Loucy (cell line): ENCODE measurements around the gene SLC25A33.

Experiments
- H2AFZ ChIP-seq: fragments of 200-600 bp; sonication (generic); 2 replicates; pipeline ENCODE4 v1.6.0; 2016; ENCODE audit warnings: antibody characterized with exemption, mild to moderate bottlenecking, low read length, moderate library complexity
- H3F3A ChIP-seq: fragments of 200-600 bp; 2 replicates; pipeline ENCODE4 v1.6.0; 2016; ENCODE audit warnings: antibody characterized with exemption, low read depth, mild to moderate bottlenecking
- H3K27me3 ChIP-seq: fragments of 200-600 bp; sonication (generic); 2 replicates; pipeline ENCODE4 v1.6.1; 2014; ENCODE audit warnings: low read length, mild to moderate bottlenecking; ENCODE audit not compliant: insufficient read depth, poor library complexity, severe bottlenecking
- H3K36me3 ChIP-seq: fragments of 200-600 bp; sonication (generic); 2 replicates; pipeline ENCODE4 v1.6.1; 2016; ENCODE audit warnings: low read length; ENCODE audit not compliant: insufficient read depth
- H3K4me1 ChIP-seq: fragments of 200-600 bp; sonication (generic); 2 replicates; pipeline ENCODE4 v1.5.1; 2014; ENCODE audit warnings: low read length, mild to moderate bottlenecking; ENCODE audit not compliant: insufficient read depth, poor library complexity, severe bottlenecking
- H3K4me2 ChIP-seq: fragments of 200-600 bp; sonication (generic); 2 replicates; pipeline ENCODE4 v1.6.0; 2014; ENCODE audit warnings: antibody characterized with exemption, low read length, low read depth, mild to moderate bottlenecking; ENCODE audit not compliant: poor library complexity, severe bottlenecking
- H3K4me3 ChIP-seq: fragments of 200-600 bp; sonication (generic); 2 replicates; pipeline ENCODE4 v1.5.1; 2014; ENCODE audit warnings: low read length, mild to moderate bottlenecking, mixed read lengths; ENCODE audit not compliant: poor library complexity, severe bottlenecking
- H3K79me2 ChIP-seq: fragments of 200-600 bp; sonication (generic); 2 replicates; pipeline ENCODE4 v1.6.1; 2014; ENCODE audit warnings: low read length; ENCODE audit not compliant: insufficient read depth
- H3K9ac ChIP-seq: fragments of 200-600 bp; sonication (generic); 2 replicates; pipeline ENCODE4 v1.6.0; 2014; ENCODE audit warnings: mild to moderate bottlenecking, low read depth, low read length, moderate library complexity; ENCODE audit not compliant: poor library complexity, severe bottlenecking
- H3K9me2 ChIP-seq: fragments of 200-600 bp; sonication (generic); replicated peaks from 2 replicates; pipeline ENCODE4 v1.6.1; 2016; ENCODE audit warnings: low read depth, low read length, mixed read lengths
- H3K9me3 ChIP-seq: fragments of 200-600 bp; sonication (generic); 2 replicates; pipeline ENCODE4 v1.6.1; 2014; ENCODE audit warnings: mild to moderate bottlenecking, antibody characterized with exemption, low read length, low read depth; ENCODE audit not compliant: insufficient read depth
- H4K20me1 ChIP-seq: fragments of 200-600 bp; sonication (generic); 2 replicates; pipeline ENCODE4 v1.6.0; 2014; ENCODE audit warnings: antibody characterized with exemption, low read length, mild to moderate bottlenecking; ENCODE audit not compliant: insufficient read depth, poor library complexity, severe bottlenecking
- CTCF ChIP-seq: fragments of 200-600 bp; sonication (generic); conservative IDR thresholded peaks from 2 replicates; pipeline ENCODE4 v1.5.1; 2014; ENCODE audit warnings: mild to moderate bottlenecking, antibody characterized with exemption, low read length
- EZH2phosphoT487 ChIP-seq: fragments of 200-600 bp; IDR thresholded peaks from 2 replicates; pipeline ENCODE4 v1.6.1; 2018; ENCODE audit warnings: antibody characterized with exemption, mild to moderate bottlenecking, moderate library complexity, borderline replicate concordance

The SLC25A33 gene

GRCh38 chr1:9539829-9540550 is 725 bp downstream of the SLC25A33 start:
- H3F3A ChIP-seq, result no peaks in the 10 kb centered on the region
- H3K9me3 ChIP-seq, result no peaks in the 10 kb centered on the region
- H3K4me2 ChIP-seq, result peak overlapping the region; percentile 98
- TF ChIP-seq CTCF (no peak), EZH2phosphoT487 (no peak)
- peak overlapping the region; percentile 91 for H3K4me3 ChIP-seq
- no peaks in the 10 kb centered on the region for H3K27me3 ChIP-seq
- H3K36me3 ChIP-seq, result no peaks in the 10 kb centered on the region
- H4K20me1 ChIP-seq, result peaks cover 40% of the 10 kb centered on the region
- H3K4me1 ChIP-seq, result peaks cover 53% of the 10 kb centered on the region
- peaks cover 52% of the 10 kb centered on the region for H3K79me2 ChIP-seq
- H2AFZ ChIP-seq, result peak overlapping the region; percentile 46; the same call in 1 of the 2 replicates
- peak overlapping the region; percentile 74 for H3K9ac ChIP-seq
- no peaks in the 10 kb centered on the region for H3K9me2 ChIP-seq

GRCh38 chr1:9542430-9542829 is 3.2 kb downstream of the SLC25A33 start:
- Histone ChIP-seq H3K4me1 (peaks cover 60% of the 10 kb centered on the region), H3K79me2 (peaks cover 77% of the 10 kb centered on the region), H3K9me3 (no peaks in the 10 kb centered on the region), H3K36me3 (no peaks in the 10 kb centered on the region), H3K27me3 (no peaks in the 10 kb centered on the region), H3K4me2 (peak overlapping the region; percentile 98), H3K9ac (peak overlapping the region; percentile 64), H3F3A (no peaks in the 10 kb centered on the region), H4K20me1 (peaks cover 46% of the 10 kb centered on the region), H3K9me2 (no peaks in the 10 kb centered on the region), H3K4me3 (peak overlapping the region; percentile 69), H2AFZ (no peak overlapping the region)
- TF ChIP-seq EZH2phosphoT487 (no peak), CTCF (no peak)

GRCh38 chr1:9544926-9545325 is 5.7 kb downstream of the SLC25A33 start:
- Histone ChIP-seq H3F3A (no peaks in the 10 kb centered on the region), H3K79me2 (peaks cover 97% of the 10 kb centered on the region), H3K36me3 (no peaks in the 10 kb centered on the region), H3K9me3 (no peaks in the 10 kb centered on the region), H2AFZ (no peak overlapping the region), H3K4me3 (peak overlapping the region; percentile 23), H3K9ac (no peak overlapping the region), H3K4me2 (peak overlapping the region; percentile 58), H4K20me1 (peaks cover 61% of the 10 kb centered on the region), H3K27me3 (no peaks in the 10 kb centered on the region), H3K4me1 (peaks cover 45% of the 10 kb centered on the region), H3K9me2 (no peaks in the 10 kb centered on the region)
- TF ChIP-seq CTCF, result no peak
